Astrocyte (in vitro differentiated cells and primary cell): ENCODE measurements around the gene MAP10.

Experiments
- EZH2 ChIP-seq: IDR thresholded peaks from 2 replicates; pipeline ENCODE4 v1.6.1; 2012; ENCODE audit warnings: mild to moderate bottlenecking, low read length, inconsistent platforms; ENCODE audit not compliant: insufficient read depth
- TF ChIP-seq, protein P1 (sequence below): IDR thresholded peaks from 2 replicates; pipeline ENCODE4 v1.5.1; 2011; ENCODE audit warnings: low read depth, mild to moderate bottlenecking, inconsistent platforms, low read length, moderate library complexity; ENCODE audit not compliant: insufficient read depth

- TF ChIP-seq, protein P1, sequence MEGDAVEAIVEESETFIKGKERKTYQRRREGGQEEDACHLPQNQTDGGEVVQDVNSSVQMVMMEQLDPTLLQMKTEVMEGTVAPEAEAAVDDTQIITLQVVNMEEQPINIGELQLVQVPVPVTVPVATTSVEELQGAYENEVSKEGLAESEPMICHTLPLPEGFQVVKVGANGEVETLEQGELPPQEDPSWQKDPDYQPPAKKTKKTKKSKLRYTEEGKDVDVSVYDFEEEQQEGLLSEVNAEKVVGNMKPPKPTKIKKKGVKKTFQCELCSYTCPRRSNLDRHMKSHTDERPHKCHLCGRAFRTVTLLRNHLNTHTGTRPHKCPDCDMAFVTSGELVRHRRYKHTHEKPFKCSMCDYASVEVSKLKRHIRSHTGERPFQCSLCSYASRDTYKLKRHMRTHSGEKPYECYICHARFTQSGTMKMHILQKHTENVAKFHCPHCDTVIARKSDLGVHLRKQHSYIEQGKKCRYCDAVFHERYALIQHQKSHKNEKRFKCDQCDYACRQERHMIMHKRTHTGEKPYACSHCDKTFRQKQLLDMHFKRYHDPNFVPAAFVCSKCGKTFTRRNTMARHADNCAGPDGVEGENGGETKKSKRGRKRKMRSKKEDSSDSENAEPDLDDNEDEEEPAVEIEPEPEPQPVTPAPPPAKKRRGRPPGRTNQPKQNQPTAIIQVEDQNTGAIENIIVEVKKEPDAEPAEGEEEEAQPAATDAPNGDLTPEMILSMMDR, result no peak
- TF ChIP-seq EZH2, result no peak
These were observed 8.5 kb downstream of the MAP10 start for GRCh38 chr1:232813760-232814159.
